CD4-positive, alpha-beta T cell treated with Interleukin-15 for 4 hours (primary cell): Measurements from ENCODE around the gene MAN2B2.
A peak's percentile ranks its signal among the peaks of the same experiment; 100 is the strongest.
"Not testable (repeated sequence)": the region's sequence is repeated elsewhere in the genome, so short reads cannot be mapped to it uniquely, and the experiment has no call there.

Experiments used
- DNase-seq: peaks from one replicate; pipeline ENCODE4 v3.0.0-alpha.2; 2020; ENCODE audit warnings: low spot score

Gene MAN2B2

DNA sequence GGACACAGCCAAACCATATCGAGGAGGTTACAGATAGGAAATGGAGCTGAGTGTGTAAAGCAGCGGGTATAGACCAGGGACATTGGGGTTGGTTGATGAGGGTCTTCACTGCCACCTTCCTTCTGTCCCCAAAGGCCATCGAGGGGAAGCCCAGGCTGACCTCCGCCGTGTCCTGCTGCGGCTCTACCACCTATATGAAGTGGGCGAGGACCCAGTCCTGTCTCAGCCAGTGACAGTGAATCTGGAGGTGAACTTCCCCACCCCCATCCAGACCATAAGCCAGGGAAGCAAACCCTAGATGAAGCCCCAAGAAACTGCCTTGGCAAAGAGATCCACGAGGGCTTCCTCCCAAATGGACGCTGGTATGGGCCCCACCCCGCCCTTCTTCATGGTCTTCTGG, 42.3 kb downstream of the MAN2B2 start:
- DNase-seq, result no peak

DNA sequence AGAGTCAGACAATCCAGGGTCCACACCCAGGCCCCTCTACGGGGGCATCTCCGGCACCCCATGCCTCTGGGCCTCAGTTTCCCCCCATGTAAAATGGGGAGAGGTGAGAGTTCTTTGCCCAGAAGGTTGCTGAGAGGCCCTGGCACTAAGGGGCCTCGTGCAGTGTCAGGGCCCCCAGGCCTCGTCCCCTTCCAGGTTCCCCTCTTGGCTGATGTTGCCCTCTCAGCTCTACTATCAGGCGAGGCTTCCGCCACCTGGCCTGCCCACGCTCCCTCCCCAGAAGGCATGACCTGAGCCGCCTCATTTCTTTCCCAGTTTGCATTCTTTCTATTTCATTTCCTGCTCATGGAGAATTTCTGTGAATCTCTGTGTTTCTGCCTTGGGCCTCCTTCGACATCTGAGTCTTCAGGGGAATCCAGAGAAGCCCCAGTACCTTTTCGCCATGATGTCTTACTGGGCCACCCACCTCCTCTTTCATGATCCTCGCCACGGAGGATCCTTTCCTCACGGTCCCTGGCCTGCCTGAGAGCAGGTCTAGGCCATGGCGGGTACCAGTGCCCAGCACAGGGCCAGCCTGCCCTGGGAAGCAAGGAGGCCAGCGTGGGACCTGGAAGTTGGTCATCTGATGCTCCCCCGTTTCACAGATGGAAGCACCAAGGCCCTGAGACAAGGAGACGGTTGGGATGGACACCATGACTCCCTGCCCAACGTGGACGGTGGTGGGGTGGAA, 43.6 kb downstream of the MAN2B2 start:
- DNase-seq, result no peak

DNA sequence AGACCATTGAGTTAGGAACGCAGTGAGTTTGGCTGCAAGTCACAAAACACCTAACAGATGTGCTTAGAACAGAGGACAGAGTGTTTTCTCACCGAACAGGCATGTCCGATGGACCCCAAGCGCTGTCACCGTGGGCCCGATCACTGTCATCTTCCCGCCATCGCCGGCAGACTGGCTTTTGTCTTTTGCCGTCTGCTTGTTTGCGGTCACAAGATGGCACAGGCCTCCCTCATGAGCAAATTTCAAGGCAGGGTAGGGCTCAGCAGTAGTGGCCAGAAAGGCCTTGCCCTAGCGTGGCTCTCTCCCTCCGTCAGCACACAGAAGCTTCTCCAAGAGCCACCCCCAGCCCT, 44.1 kb downstream of the MAN2B2 start:
- no peak for DNase-seq

DNA sequence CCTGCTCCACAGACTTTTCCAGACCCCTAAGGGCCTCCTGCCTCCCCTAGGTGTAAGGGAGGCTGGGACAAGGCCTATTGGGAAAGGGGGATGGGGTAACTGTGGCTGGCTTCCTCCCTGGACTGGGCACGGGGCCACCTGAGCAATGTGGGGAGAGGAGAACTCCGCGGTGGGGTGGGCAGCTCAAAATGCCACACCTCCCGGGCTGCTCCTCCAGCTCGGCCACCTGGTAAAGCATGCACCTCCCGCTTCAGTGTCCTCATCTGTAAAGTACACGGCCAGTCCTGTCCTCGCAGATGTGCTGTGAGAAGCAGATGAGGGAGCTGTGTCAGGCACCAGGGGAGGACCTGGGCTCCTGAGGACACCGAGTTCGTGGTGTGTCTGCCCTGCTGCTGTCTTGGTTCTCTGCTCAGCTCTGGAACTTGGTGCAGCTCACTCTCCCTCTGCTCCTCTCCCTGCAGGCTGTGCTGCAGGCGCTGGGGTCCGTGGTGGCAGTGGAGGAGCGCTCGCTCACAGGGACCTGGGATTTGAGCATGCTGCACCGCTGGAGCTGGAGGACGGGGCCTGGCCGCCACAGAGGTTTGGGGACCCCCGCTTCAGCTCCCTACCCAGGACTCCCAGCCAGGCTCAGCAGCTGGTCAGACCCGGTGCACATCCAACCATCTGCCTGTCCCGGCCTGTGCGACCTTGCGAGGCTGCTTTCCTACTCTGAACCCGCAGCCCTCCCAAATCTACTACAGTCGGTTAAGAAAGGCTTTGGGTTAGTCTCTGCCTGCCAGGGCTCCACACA, 44.7 kb downstream of the MAN2B2 start:
- no peak for DNase-seq

DNA sequence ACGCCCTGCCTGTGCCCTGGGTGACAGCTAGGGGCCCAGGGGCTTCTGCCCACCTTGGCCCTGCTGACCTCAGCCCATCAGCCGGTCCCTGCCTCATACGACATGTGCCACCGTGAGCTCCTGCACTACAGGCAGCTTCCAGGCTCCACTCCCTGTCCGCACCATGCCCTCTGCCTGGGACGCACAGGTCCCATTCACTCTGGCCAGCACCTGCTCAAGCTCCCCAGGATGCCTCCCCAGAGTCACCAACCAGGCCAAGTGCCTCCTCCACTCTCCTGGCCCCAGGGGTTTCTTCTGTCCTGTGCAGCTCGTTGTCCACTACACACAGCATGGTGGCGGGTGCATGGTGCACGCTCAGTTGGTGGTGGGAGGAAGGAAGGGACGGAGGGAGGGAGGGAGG, 45.3 kb downstream of the MAN2B2 start:
- DNase-seq, result no peak

DNA sequence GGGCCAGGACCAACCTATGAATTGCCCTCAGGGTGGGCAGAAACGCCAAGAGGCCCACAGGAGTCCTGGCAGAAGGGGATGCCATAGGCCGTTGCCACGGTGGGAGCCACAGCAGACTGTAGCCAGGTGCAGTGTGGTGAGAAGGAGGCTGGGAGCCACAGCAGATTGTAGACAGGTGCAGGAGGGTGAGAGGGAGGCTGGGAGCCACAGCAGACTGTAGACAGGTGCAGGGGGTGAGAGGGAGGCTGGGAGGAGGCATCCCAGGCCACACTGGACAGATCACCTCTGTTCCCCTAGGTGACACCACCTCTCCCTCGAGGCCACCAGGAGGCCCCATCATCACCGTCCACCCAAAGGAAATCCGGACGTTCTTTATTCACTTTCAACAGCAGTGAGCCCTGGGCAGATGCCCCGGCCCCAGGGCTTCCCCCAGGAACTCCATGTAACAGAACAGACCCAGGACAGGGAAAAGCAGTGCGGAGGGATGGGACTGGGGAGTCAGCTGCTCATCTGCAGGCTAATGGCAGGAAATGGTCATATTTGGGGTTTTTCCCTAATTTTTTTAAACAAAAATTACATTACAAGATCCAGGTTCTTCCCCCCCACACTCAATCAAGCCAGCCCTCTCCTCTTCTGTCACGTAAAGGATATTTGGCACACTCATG, 46.0 kb downstream of the MAN2B2 start:
- DNase-seq, result no peak

DNA sequence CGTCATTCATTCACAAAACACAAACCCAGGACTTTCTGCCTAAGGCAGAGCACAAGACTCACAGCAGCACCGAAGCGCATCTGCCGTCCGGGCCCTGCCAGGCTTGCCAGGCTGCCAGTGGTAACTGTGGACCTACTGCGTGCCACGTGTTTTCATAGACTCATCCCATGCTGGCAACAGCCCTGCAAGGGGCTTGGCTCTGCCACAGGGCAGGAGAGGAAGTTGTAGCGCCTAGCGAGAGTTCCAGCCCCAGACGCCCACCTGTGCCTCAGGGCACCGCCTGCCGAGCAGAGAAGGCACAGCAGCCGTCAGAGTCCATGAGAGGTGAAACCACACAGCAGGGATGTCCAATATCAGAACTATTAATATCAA, 46.6 kb downstream of the MAN2B2 start:
- no peak for DNase-seq

DNA sequence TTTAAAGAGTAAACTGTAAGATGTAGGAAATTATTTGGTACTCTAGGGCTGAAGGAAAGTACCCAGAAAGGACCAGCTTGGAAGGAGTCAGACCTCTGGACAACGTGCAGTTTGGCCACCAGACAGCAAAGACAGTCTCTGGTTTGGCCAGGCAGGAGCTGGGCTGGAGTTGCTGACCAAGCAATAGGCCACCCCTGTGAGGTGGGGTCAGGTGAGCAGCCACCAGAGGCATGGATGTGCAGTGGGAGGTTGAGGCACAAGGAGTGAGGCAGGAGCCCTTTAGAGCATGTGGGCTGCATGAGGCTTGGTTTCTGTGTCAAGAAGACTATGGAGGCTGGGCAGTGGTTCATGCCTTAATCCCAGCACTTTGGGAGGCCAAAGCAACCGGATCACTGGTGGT, 47.8 kb downstream of the MAN2B2 start:
- no peak for DNase-seq

DNA sequence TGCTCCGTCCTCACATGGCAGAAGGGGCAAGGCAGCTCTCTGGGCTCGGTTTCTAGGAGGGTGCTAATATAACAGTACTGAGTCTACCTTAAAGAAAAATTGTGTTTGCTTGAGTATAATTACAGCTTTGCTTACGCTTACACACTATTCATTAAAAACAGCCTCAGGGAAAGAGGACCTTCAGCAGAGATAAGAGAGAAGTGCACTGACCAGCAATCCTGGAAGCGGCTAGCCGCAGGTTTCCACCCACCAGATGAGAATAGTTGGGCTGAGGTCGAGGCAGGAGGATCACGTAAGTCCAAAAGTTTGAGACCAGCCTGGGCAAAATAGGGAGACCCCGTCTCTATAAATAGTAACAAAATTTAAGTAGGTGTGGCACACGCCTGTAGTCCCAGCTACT, 50.3 kb downstream of the MAN2B2 start:
- no peak for DNase-seq

DNA sequence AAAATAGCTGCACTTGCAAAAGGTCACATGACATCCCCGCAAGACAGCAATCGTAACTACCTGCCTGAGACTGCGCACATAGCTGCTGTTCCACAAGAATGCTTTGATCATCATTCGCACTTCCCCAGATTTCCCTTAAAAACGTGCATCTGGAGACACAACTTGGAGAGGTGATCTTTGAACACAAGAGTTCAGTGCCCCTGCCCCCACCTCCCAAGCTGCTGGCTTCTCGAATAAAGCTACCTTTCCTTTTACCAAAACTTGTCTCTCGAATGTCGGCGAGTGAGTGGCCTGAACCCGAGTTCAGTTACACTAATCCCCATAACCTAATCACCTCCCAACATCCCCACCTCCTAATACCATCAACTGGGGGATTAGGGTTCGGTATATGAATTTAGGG, 51.1 kb downstream of the MAN2B2 start:
- DNase-seq, result no peak

DNA sequence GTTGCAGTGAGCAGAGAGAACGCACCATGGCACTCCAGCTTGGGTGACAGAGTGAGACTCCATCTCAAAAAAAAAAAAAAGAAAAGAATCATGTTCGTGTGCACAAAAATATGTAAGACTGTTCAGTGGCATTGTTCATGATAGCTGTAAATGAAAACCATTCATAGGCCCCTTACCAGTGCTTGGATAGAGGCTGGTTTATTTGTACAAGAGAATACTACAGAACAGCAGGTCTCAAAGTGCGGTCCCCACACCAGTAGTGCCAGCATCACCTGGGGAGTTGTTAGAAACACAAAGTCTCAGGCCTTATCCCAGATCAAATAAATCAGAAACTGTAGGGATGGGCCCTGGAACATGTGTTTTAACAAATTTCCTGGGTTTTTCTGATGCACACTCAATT, 52.8 kb downstream of the MAN2B2 start:
- DNase-seq, result no peak

DNA sequence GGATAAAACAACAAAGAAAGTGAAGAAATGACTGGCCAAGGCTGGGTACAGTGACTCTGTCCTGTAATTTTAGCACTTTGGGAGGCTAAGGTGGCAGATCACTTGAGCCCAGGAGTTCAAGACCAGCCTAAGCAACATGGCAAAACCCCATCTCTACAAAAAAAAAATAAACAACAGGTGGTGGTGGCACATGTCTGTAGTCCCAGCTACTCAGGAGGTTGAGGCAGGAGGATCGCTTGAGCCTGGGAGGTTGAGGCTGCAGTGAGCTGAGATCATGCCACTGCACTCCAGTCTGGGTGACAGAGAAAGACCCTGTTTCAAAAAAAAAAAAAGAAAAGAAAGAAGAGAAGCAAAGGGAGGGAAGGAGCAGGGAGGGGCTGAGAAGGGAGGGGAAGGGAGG, 53.5 kb downstream of the MAN2B2 start:
- DNase-seq, result not testable (repeated sequence)

DNA sequence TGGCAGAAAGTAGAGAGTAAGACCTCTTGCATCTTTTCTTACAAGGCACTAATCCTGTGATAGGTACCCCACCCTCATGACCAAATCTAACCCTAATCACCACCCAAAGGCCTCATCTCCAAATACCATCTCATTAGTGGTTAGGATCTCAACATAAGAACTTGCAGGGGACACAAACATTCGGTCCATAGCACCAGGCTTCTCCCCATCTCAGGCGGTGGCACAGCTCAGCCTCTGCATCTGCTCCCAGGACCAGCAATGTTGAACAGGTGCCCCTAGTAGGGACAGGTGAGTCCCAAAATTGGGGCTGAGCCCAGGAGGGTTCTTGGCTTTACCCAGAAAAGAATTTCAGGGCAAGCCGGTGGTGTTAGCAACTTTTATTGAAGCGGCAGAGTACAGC, 57.1 kb downstream of the MAN2B2 start:
- DNase-seq, result no peak

DNA sequence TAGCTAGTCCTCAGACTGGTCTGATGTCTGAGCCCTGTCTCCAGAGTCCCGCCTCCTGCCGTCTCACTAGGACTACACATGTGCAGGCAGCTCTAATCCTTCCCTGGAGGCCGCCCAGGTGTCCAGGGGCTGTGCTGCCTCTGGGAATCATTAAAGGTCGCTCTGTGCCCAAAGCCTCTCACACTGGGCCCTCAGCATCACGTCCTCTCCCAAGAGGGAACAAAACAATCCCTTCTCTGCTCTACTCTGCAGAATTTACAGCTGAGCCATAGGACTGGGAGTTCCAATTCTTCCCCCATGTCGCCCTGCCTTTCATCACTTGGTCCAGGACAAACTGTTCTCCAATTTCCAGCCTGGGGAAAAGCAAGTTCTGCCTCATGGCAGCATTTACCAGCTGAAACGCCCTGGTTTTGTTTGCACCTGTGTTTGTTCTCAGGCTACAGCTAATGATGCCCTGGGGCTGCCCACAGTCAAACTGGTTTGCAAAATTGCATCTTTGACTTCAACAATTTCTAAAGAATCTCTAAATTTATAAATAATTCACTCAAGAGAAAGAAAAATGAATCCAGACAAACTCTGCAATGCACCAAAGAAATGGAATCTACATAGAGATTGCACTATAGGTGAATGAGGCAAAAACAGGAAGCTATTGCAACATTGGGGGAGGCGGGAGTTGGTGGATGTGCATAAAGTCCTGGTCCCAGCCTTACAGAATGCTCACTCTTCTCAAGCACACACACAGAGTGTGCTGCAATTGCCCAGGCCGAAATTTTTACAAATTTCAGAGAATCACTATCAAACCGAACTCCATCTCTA, 58.3 kb downstream of the MAN2B2 start:
- DNase-seq, result no peak

DNA sequence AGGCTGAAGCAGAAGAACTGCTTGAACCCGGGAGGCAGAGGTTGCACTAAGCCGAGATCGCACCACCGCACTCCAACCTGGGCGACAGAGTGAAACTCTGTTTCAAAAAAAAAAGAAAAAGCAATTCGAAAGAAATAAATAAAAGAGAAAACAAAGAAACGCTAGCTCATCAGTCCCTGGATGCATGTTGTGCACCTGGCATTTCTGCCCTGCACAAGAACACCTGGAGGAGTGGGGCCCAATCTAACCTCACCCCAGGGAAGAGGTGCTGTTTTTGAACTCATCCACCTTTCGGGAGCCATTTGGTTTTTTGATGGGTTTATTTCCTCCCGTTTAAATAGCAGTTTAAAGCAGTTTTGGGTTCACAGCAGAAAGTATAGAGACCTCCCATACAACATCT, 59.8 kb downstream of the MAN2B2 start:
- no peak for DNase-seq

DNA sequence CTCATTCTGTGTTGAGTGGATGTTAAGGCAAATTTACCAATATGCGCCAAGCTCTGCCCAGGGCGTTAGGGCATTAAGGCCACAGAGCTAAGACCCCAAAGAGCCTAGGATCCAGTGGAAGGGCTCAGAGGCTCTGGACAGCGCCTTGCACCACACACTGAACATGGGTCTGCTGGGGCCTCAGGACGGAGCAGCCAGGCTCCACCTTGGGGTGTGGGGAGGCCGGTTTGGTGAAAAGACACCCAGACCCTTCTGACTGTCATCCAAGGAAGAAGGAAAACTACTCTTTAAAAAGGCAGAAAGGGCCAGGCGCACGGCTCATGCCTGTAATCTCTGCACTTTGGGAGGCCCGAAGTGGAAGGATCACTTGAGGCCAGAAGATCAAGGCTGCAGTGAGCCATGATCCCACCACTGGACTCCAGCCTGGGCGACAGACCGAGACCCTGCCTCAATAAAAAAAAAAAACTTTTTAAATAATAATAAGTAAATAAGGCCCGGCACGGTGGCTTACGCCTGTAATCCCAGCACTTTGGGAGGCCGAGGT, 64.2 kb downstream of the MAN2B2 start:
- no peak for DNase-seq

DNA sequence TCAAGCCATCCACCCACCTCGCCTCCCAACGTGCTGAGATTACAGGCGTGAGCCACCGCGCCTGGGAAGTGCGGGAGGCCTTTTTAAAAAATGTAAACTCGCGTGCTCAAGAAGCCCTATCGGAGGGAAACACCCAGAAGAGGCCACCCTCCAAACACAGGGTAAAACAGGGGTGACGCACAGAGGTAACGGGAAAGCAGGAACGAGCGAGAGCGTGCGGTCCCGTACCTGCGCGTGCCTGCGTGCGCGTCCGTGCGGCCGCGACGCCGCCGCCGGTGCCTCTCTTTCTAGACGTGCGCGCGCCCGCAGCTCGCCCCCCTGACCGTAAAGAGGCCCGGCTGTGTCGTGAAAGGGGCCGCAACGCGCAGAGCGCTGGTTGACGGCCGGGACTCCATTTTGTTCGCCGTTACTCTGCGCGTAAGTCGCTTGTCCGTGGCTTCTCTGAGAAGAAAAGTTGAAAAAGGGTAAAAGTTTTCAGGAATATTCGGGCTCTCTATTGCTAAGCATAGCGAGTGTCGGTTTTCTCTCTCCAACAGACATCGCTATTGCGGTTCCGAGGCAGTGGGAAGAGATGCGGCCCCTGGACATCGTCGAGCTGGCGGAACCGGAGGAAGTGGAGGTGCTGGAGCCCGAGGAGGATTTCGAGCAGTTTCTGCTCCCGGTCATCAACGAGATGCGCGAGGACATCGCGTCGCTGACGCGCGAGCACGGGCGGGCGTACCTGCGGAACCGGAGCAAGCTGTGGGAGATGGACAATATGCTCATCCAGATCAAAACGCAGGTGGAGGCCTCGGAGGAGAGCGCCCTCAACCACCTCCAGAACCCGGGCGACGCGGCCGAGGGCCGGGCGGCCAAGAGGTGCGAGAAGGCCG, 65.5 kb downstream of the MAN2B2 start, which contains the start of gene MRFAP1:
MRFAP1 (plus strand) TSS at position 394 of the 872 bp plus-strand sequence; CDS start at position 572, 178 bp downstream.
- DNase-seq, result peak; percentile 94

DNA sequence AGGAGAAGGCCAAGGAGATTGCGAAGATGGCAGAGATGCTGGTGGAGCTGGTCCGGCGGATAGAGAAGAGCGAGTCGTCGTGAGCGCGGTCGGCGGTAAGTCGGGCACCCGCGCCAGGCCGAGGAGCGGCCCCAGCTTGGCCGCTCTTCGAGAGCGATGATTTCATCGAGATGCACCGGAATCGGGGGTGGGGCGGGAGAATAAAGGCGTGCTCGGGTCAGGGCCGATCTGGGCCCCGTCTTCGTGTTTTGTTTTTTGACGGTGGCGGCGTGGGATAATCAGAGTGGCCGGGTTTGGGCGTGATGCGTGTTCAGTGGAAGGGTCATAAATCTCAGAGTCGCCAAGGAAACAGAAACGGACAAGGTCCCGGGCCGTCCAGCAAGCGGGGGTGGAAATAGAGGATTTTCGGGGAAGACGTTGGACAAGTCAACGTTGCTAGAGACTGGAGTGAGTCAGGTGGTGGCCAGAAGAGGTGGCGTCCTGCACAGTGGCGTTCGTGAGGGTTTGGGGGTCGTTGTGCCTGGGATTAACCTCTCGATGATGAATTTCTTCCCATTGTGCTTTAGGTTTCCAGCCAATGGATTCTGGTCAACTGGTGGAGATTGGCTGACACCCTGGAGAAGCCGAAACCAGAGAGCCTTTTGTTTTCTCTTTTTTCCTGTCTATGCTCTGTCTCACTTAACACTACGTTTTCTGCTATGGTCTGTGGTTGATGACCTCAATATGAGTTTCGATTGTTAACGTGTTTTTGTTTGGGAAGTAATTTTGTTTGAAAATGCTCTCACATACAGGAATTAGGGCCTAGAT, 66.4 kb downstream of the MAN2B2 start:
- DNase-seq, result peak; percentile 50

DNA sequence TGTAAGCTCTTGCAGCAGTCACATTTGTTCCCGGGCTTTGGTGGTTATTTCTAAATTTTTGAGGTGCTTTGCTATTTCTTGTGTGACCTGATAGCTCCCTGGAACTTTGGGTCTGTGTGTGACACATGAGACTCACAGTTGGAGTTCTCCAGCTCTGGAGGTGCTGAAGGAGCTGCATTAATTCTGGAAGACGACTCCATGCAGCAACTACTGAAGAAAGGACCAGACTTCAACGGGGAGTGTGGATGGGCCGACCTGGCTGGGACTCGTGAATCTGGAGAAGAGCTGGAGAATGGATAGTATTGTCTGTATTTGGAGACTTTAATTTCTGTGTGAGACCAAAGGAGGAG, 67.0 kb downstream of the MAN2B2 start:
- no peak for DNase-seq

DNA sequence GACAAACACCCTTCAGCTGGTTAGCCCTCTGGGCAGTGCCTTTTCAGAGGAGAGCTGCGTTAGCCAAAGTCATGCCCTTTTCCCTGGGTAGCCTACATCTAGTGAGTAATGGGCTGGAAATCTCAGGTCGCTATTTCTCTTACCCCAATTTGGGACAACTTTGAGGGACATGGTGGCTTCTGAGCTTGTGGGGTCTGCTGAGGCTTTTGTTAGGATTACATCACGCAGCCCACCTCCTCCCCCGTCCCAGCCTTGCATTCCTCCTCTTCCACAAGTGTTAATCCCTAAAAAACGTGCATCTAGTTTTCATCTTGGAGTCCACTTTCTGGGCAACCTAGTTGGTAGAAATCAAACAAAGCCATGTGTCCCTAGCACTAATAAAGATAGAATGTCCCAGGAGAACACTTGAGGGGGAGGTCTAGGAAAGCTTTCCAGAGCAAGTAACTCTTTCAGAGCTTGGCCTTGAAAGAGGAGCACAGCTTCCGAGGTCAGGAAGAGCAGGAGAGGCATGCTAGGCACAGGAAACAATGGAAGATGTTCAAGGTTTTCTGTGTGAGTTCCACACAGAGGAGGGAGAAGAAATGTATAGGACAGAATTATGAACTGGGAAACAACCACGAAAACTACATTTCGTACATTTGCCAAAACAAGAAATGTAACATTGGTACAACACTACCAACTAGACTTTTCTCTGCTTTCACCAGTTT, 68.3 kb downstream of the MAN2B2 start:
- no peak for DNase-seq
